ENCODE data around the gene MAP4K2. TPM values are rescaled to one million over a fixed set of nuclear protein-coding genes. Genes with fewer than 3 reads are reported as not detected.
A peak's percentile ranks its signal among the peaks of the same experiment; 100 is the strongest.

Gene MAP4K2
- total and polyA plus RNA-seq, 12 donors: 4.6 to 19.9 (median 8.4) TPM

DNA sequence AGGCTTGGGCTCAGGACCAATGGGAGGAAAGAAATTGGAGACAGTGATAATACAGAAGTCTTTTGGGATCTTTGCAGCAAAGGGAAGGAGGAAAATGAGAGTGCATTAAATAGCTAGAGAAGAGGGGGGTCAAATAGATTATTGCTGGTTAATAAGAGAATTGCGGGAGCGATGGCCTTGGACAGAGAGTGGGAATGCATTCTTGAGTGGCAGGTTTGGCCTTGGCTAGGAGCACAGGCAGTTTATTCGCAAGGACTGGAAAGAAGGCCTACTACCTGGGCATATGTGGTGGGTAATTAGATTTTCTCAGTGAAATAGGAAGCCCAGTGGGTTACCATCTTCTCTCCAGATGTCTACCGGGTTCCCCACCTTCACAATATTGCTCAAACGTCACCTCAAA, 10.8 kb upstream of the MAP4K2 start:
- Histone ChIP-seq H3K9me3 (no peaks in the 10 kb centered on the region), H3K36me3 (no peaks in the 10 kb centered on the region), H3K27ac (no peak overlapping the region), H3K4me1 (peaks cover 0 to 16% (median 13%) of the 10 kb centered on the region in 9 donors), H3K4me3 (no peak overlapping the region), H3K27me3 (no peaks in the 10 kb centered on the region)
- TF ChIP-seq, protein P1, sequence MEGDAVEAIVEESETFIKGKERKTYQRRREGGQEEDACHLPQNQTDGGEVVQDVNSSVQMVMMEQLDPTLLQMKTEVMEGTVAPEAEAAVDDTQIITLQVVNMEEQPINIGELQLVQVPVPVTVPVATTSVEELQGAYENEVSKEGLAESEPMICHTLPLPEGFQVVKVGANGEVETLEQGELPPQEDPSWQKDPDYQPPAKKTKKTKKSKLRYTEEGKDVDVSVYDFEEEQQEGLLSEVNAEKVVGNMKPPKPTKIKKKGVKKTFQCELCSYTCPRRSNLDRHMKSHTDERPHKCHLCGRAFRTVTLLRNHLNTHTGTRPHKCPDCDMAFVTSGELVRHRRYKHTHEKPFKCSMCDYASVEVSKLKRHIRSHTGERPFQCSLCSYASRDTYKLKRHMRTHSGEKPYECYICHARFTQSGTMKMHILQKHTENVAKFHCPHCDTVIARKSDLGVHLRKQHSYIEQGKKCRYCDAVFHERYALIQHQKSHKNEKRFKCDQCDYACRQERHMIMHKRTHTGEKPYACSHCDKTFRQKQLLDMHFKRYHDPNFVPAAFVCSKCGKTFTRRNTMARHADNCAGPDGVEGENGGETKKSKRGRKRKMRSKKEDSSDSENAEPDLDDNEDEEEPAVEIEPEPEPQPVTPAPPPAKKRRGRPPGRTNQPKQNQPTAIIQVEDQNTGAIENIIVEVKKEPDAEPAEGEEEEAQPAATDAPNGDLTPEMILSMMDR (IDR thresholded peaks at IDR 0.05): no peak
- intact Hi-C loops (cut with DNase I): no loop called here
- ATAC-seq (no peak), DNase-seq (no peak)
- WGBS, 2 donors: 90 to 91% methylated on average over 5 of the region's 5 CpGs

DNA sequence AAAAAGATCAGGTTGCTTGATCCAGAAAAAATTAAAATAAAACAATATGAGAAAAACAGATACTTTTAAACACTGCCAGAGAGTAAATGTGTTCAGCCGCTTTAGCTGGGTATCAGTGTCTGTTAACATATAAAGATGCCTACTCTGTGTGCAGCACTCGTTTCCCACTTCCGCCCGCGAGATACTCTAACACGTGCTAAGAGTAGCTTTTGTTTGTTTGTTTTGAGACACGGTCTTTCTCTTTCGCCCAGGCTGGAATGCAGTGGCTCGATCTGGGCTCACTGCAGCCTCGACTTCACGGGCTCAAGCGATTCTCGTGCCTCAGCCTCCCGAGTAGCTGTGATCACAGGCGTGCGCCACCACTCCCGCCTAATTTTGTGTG, 7.9 kb upstream of the MAP4K2 start:
- Histone ChIP-seq H3K36me3 (peaks cover 0 to 23% (median 5%) of the 10 kb centered on the region in 9 donors), H3K4me1 (peaks cover 0 to 21% (median 13%) of the 10 kb centered on the region in 9 donors), H3K4me3 (peak overlapping the region in 9 of 10 donors; percentile 71 to 93 (median 78)), H3K27ac (peak overlapping the region in 5 of 10 donors; percentile 72 to 86 (median 77)), H3K27me3 (no peaks in the 10 kb centered on the region), H3K9me3 (no peaks in the 10 kb centered on the region)
- DNase-seq (no peak), ATAC-seq (peak in 5 of 8 donors; percentile 2 to 12 (median 4))
- WGBS, 2 donors: 47 to 48% methylated on average over 17 of the region's 17 CpGs
- intact Hi-C loops (cut with DNase I): no loop called here
- TF ChIP-seq, protein P1 (IDR thresholded peaks at IDR 0.05): no peak

DNA sequence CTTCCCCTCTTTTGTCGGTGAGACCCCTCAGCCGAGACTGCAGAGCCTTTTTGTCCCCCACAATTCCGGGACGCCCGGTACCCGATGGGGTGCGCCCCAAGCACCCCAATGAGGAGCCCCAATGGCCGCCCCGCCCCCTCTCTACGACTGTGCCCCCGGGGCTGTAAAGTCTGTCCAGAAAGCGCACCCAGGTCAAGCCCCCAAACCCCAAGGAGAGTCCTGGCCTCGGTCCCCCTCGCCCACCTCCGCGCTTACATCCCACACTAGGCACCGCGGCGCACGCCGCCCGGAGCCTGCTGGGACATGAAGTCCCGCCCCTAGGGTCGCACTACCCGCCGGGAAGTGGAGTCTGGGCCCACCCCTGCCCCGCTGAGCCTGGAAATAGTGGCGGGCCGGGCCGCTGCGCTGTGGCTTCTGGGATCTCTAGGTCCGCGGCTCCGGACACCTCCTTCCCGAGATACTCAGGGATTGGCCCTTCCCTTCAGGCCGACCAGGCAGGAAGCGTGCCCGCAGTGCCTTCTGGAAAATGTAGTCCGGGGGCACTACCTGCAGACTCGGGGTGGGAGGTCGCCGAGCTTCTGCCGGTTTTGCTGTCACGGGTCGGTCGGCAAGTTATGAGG, 7.4 kb upstream of the MAP4K2 start, which contains the start of gene MEN1:
Gene MEN1 (minus strand): TSS at position 281 of the 620 bp plus-strand sequence. CDS start 442 bp downstream, outside the sequence.
- Histone ChIP-seq H3K36me3 (peaks cover 0 to 28% (median 10%) of the 10 kb centered on the region in 9 donors), H3K4me3 (peak within 1 kb of the TSS; percentile 71 to 93 (median 76)), H3K9me3 (no peaks in the 10 kb centered on the region), H3K4me1 (peaks cover 0 to 21% (median 13%) of the 10 kb centered on the region in 9 donors), H3K27me3 (no peaks in the 10 kb centered on the region), H3K27ac (peak within 1 kb of the TSS in 9 of 10 donors; percentile 46 to 86 (median 74))
- 0% methylated on average over 46 of the region's 46 CpGs for WGBS, 2 donors
- ATAC-seq: peak; percentile 97 to 100 (median 99)
- peak; percentile 95 to 96 for DNase-seq
- TF ChIP-seq, protein P1 (IDR thresholded peaks at IDR 0.05): peak in 1 of 9 donors; percentile 8
- intact Hi-C loops (cut with DNase I): no loop called here

DNA sequence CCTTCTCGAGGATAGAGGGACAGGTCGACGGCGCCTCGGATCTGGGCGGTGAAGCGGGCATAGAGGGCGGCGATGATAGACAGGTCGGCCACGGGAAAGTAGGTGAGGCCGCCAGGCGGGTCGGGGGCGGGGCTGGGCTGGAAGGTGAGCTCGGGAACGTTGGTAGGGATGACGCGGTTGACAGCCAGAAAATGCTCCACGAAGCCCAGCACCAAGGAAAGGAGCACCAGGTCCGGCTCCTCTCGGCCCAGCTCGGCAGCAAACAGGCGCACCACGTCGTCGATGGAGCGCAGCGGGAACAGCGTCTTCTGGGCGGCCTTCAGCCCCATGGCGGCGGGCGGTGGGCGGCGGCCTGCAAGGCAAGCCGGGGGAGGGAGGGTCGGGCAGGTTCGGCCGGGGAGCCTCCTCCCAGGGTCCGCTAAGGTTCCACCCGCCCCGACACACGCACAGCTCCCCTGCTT, 6.8 kb upstream of the MAP4K2 start:
- intact Hi-C loops (cut with DNase I): no loop called here
- Histone ChIP-seq H3K36me3 (peaks cover 0 to 34% (median 12%) of the 10 kb centered on the region in 9 donors), H3K4me1 (peaks cover 0 to 22% (median 13%) of the 10 kb centered on the region in 9 donors), H3K9me3 (no peaks in the 10 kb centered on the region), H3K27me3 (no peaks in the 10 kb centered on the region), H3K4me3 (peak overlapping the region; percentile 71 to 93 (median 76)), H3K27ac (peak overlapping the region in 9 of 10 donors; percentile 46 to 86 (median 74))
- WGBS, 2 donors: 5 to 6% methylated on average over 29 to 44 of the region's 44 CpGs
- ATAC-seq (peak; percentile 5 to 42 (median 15)), DNase-seq (no peak)
- TF ChIP-seq, protein P1 (IDR thresholded peaks at IDR 0.05): no peak

Measured in heart right ventricle (tissue), 16 donors.